HL-60/S4 treated with retinoic acid at 250 ng/mL for 4 days and 3 days (cell line): ENCODE measurements around the gene CFAP119.

Source experiments
- in situ Hi-C: fragments of 300-500 bp; cut with MboI; formaldehyde crosslinking; loops from 2 replicates; pipeline ENCODE4 v1.7.0; 2022; ENCODE audit warnings: low sequenced_read_pairs

CFAP119 gene

GRCh38 chr16:30782486-30783279, 20.8 kb upstream of the CFAP119 start:
- in situ Hi-C loops, result no loop called here

DNA sequence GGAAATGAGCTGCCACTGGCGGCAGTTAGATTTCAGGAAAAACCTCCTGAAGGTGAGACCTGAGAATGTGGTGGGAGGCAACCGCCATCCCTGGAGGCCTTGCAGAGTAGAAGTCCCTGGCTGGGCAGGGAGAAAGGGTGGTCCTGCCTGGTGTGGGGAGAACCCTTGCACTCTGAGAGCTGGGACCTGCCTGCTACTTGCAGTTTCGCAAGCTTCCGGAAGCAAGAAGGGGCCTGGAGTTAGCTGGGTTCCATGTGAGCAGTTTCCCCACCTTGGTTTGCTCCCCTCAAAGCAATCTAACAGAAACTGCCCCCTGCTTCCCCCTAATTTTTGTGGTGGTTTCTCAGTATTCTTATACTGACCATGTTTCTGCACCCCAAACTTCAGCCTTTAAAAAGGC, 18.7 kb upstream of the CFAP119 start:
- in situ Hi-C loops, result no loop called here

DNA sequence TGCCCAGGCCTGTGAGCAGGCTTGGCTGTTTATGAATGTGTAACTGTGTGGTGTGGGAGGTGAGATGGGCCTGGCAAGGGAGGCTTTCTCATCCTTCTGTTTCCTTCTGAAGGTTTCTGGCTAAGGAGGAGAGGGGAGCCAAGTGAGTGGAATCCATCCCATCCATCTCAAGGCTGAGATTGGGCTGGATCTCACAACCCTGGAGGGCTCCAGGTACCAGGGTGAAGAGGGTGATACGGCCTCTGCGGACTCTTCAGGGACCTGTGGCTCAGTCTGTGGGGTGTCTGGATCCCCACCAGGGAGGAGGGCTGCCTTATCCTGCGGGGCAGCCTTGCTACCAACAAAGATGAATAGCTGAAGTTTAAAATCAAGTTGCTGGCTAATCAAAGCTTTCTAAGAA, 18.2 kb upstream of the CFAP119 start:
- in situ Hi-C loops, result no loop called here

- in situ Hi-C loops, result no loop called here
Measured at GRCh38 chr16:30779596-30779995, 17.7 kb upstream of the CFAP119 start.

- in situ Hi-C loops, result no loop called here
Measured at GRCh38 chr16:30778549-30779244, 16.8 kb upstream of the CFAP119 start.

- in situ Hi-C loops, result no loop called here
Measured at GRCh38 chr16:30777591-30778297, 15.9 kb upstream of the CFAP119 start.

DNA sequence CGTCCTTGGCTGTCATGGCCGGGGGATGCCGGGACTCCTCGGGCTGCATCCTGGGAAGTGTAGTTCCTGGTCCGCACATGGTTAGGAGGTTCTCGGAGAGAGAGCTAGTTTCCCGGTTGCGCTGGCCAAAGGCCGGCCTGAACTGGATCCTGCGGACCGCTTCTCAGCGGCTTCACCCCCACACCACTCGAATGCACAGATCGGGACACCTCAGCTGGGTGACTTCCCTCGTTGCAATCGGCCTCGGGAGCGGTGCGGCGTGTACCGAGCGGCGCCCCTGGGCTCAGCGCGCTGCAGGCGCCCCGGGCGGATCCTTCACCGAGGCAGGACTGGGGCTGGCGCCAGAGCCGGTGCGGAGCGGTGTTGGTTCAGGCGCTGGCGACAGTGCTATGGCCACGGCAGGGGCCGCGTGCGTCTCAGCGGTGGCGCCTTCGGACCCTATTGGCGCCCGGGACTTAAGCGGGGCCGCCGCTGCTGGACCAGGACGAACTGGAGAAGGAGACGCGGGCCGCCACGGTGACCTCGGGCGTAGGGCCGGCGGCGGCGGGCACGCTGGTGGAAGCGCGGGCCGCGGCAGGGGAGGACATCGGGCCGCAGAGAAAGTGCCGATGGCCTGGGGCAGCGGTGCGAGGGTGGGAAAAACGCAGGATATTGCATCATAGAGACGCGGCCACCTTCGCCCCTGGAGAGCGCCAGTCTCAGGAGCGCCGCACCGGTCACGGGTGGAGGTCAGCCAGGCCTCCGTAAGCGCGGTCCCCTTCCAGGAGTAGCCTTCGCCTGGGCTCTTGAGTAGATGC, 13.7 kb upstream of the CFAP119 start:
- in situ Hi-C loops, result no loop called here

GRCh38 chr16:30775131-30775391, 13.2 kb upstream of the CFAP119 start:
- in situ Hi-C loops, result no loop called here

GRCh38 chr16:30774367-30775130, 12.7 kb upstream of the CFAP119 start:
- in situ Hi-C loops, result no loop called here

DNA sequence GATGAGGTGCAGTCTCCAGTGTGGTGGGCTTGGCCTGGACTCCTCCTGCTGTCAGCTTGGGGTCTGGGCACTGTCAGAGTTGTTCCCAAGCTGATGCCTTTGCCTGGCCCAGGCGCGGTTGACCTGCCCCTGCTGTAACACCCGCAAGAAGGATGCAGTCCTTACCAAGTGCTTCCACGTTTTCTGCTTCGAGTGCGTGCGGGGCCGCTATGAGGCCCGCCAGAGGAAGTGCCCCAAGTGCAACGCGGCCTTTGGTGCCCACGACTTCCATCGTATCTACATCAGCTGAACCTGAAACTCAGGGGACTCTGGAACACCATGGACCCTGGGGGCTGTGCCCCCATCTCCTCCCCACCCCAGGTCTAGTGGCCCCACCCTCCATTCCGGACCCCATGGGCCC, 12.0 kb upstream of the CFAP119 start:
- in situ Hi-C loops, result no loop called here

DNA sequence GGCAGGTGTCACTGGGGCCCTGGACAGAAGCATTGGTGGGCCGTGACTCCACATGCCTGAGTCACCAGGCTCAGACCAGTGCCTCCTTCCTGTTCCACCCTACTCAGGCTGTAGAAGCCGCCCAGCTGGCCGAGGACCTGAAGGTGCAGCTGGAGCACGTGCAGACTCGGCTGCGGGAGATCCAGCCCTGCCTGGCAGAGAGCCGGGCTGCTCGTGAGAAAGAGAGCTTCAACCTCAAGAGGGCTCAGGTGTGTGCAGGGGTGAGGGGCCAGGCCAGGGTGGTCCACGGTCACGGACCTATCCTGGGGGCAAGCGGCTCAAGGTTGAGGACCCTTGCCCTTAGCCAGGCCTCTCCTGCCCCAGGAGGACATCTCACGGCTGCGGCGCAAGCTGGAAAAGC, 9.9 kb upstream of the CFAP119 start:
- in situ Hi-C loops, result no loop called here

DNA sequence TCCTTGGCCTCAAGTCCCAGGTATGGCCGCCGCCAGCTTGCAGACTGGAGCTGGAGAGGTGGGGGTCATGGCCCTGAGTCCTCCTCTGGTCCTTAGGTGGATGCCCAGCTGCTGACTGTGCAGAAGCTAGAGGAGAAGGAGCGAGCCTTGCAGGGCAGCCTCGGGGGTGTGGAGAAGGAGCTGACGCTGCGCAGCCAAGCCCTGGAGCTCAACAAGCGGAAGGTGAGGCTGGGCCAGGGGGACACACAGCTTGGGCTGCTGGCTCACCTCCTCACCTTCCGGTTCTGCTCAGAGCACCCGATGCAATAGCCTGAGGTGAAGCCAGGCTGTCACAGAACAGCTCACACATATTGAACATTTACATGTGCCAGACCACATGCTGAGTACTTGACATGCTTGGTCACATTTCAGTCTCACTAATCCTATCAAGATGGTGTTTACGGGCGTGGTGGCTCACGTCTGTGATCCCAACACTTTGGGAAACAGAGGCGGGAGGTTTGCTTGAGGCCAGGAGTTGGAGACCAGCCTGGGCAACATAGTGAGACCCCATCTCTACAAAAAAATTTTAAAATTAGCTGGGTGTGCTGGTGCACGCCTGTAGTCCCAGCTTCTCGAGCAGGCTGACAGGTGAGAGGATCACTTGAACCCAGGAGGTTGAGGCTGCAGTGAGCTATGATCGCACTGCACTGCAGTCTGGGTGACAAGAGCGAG, 7.7 kb upstream of the CFAP119 start:
- in situ Hi-C loops, result no loop called here

DNA sequence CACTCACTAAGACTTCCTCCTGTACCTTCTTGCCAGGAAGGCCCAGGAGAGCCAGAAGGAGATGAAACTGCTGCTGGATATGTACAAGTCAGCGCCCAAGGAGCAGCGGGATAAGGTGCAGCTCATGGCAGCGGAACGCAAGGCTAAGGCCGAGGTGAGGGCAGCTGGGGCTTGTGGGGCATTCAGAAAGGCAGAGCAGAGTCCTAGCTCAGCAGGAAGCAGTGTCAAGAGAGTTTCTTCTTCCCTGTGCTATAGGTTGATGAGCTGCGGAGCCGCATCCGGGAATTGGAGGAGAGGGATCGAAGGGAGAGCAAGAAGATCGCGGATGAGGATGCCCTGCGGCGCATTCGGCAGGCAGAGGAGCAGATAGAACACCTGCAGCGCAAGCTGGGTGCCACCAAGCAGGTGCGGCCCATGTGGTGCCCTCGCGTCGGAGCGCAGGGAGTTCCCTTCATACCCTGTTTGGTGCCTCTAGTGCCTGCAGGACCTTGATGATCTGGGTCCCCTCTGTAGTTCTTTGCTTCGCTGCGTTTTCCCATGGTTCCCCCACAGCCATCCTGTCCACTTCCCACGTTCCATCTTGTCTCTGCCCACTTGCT, 6.8 kb upstream of the CFAP119 start:
- in situ Hi-C loops, result no loop called here

- in situ Hi-C loops, result no loop called here
Measured at GRCh38 chr16:30767767-30768465, 6.1 kb upstream of the CFAP119 start.

DNA sequence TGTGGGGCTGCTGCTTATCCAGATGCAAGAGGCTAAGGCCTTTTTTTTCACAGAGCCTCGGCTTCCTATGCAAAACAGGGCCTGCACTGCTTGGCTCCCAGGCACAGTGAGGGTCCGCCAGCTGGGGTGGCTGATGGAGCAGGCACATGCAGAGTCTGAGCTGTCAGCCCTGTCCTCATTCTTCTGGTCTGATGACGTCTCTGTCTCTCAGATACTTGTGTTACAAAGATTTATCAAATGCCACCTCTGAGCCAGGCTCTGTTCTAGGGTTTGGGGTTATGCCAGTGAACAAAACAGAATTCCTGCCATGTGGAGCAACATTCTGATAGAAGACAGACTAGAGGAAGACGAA, 5.0 kb upstream of the CFAP119 start:
- in situ Hi-C loops, result no loop called here

DNA sequence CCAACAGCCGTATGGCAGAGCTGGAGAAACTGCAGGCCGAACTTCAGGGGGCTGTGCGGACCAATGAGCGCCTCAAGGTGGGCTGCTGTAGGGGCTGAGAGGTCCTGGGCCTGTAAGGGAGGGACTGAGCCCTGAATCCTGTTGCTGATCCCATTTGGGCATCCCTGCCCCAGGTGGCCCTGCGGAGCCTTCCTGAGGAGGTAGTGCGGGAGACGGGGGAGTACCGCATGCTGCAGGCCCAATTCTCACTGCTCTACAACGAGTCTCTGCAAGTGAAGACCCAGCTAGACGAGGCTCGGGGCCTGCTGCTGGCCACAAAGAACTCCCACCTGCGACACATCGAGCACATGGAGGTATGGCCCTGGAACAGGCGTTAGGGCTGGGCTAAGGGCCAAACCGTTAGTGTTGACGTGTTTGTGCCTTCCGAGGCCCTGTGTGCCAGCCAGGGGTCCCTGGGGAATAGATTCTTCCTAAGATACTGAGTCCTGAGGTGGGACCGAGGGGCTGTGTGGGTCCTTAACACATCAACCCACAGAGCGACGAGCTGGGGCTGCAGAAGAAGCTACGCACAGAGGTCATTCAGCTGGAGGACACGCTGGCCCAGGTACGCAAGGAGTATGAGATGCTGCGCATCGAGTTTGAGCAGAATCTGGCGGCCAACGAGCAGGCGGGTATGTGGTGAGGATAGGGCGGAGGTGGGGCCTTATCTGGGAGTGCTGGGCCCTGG, 4.5 kb upstream of the CFAP119 start:
- in situ Hi-C loops, result no loop called here

DNA sequence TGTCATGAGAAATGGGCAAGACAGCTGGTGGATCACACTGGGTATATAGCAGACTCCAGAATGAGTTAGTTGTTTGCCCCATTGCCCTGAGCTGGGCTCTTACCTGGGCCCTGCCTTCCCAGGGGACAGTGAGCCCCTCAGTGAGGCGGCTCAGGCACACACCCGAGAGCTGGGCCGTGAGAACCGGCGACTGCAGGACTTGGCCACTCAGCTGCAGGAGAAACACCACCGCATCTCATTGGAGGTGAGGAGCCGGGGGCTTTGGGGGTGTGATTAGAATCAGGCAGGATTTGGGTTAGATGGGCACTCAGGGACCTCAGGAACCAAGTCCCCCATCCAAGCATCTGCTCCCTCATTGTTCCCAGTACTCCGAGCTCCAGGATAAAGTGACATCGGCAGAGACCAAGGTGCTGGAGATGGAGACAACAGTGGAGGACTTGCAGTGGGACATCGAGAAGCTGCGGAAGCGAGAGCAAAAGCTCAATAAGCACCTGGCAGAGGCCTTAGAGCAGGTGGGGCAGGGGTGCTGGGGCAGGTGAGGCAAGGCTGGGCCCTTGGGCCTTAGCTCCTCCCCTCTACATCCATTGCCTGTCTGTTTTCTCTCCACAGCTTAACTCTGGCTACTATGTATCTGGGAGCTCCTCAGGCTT, 3.1 kb upstream of the CFAP119 start:
- in situ Hi-C loops, result no loop called here

DNA sequence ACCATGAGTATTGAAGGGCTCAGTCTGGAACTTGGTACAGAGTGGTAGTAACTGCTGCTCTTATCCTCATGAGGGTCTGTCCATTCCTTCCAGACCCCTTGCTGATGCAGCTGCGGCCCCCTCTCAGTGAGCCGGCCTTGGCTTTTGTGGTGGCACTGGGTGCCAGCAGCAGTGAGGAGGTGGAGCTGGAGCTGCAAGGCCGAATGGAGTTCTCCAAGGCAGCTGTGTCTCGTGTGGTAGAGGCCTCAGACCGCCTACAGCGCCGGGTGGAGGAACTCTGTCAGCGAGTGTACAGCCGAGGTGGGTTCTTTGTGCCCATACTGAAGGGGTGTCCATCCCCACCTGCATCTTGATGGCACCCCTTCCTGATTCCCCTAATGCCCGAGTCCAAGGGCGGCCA, 2.2 kb upstream of the CFAP119 start:
- in situ Hi-C loops, result no loop called here
